GM12891 (cell line): ENCODE results near the gene TTC23.

ENCODE experiments used
- POLR2A ChIP-seq: IDR thresholded peaks from 2 replicates; pipeline ENCODE4 v1.6.1; 2011; ENCODE audit warnings: low read depth, low read length, control low read depth
- POLR2AphosphoS5 ChIP-seq: IDR thresholded peaks from 2 replicates; pipeline ENCODE4 v1.6.1; 2011; ENCODE audit warnings: low read depth, low read length, control low read depth
- POU2F2 ChIP-seq: IDR thresholded peaks from 2 replicates; pipeline ENCODE4 v1.6.1; 2011; ENCODE audit warnings: low read depth, mild to moderate bottlenecking, control low read depth, low read length, moderate library complexity
- SPI1 ChIP-seq: IDR thresholded peaks from 2 replicates; pipeline ENCODE4 v1.6.1; 2011; ENCODE audit warnings: low read depth, low read length, control low read depth
- TAF1 ChIP-seq: IDR thresholded peaks from 2 replicates; pipeline ENCODE4 v1.6.1; 2011; ENCODE audit warnings: low read depth, low read length, control low read depth

DNA sequence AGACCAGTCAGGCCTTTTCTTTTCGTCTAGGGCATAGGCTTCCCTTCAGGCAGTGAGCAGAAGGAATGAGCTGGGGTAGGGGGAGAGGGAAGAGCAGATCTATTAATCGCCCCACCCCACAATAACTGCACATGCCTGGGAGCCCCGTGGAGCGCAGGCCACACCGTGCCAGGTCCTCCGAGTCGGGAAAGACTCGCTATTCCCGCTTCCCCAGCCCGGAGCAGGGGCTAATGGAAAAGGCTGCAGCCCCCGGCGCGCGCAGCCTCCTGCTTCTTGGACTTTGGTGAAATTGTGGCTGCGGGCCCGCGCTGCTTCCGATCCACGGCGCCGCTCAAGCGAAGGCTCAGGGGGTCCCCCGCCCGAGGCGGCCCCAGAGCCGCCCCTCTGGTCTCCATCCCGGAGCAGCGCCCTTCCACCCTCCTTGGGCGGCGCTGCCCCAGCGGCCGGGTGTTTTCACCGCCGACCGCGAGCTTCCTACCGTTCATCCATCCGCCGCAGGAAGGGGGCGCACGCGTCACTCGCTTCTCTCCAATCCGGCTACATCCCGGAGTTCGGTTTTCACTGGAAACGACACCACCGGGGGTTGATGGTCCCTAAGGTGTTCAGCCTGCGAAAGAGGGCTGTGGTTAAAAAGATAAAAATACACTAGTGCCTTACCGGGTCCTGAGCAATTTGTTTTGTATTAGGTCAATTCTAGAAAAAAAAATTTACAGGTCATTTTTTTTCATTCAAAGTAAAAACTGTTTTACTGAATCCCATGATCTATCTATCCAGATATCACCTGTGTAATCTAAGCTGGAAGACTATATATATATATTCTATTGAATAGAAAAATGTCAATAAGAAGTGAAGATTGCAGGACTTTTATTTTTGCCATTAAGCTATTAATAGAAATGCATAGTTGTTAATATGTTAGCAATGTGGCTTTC, 148.9 kb downstream of the TTC23 start:
- TF ChIP-seq POLR2AphosphoS5 (no peak), POLR2A (no peak), SPI1 (no peak), TAF1 (no peak), POU2F2 (no peak)
